Suppressor macrophage treated with lipopolysaccharide for 4 hours (primary cell): ENCODE results near the gene SFTPA2.
"Not testable (repeated sequence)": the region's sequence is repeated elsewhere in the genome, so short reads cannot be mapped to it uniquely, and the experiment has no call there.

ENCODE experiments used
- DNase-seq: peaks from one replicate; pipeline ENCODE4 v3.0.0-alpha.2; 2020

The SFTPA2 gene

DNA sequence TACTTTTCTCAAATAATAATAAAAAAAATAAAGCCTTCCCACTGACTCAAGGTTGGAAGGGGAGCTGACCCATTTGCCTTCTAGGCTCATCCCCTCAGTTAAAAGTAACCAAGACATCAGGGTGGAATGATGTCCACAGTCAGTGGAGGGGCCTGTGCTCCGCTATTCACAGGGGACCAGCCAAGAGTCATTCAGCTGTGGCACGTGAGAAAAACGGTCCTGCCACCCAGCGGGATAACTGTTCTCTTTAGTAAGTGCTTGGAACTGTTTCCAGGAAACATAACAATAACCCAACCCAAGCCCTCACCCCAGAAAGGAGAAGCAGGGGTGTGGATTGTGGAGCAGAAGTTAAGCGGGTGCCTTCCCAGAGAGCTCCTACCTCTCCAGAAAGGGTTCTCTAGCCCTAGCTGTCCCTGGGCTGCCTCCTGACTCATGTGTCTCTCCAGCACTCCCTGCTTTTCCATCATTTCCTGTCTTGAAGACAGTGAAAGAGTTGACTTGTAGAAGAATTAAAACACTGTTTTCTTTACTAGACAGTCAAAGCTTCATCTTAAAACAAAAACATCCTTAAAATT lies 50.2 kb downstream of the SFTPA2 start:
- not testable (repeated sequence) for DNase-seq

DNA sequence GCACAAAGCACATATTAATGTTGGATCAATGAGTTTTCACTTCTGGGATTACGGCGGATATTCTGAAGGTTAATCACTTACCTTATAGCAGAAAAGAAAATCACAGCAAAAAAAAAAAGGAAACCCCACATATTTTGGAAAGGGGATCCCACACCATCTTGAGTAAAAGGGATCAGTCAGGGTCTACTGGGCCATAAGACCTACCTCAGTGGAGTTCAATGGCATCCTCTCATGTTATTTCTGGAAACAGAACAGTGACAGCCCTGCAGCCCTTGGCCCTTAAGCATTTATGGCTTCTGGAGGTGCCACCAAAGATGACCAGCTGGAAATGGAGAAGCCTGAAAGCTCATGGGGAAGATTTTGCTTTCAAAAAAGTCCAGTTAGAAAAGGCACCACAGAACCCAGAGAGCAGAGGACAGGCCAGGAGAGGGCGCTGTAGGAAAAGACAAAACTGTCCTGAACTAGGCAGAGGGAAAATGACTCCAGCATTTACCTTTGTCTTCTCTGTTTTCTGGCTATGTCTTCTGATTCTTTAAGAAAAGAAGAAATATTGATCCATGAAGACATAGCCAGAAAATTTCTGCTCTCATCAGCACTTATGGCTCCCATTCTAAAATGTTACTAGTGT lies 50.8 kb downstream of the SFTPA2 start:
- not testable (repeated sequence) for DNase-seq

DNA sequence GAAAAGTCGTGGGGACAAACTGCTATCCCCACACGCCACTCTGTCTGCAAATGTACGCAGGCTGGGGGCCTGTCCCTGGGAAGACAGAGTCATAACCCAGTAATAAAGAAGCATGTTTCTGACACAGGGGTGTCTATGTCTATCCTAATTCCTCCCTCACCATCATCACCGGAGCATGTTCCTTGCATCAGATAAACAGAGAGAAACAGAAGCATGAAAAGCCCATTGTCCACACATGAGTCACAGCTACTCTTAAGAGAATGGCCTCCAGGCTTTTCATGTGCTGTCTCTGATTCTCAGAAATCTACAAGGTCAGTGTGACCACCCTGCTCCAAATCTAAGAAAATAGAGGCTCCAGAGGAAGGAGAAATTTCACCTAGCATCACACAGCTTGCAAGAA lies 52.0 kb downstream of the SFTPA2 start:
- not testable (repeated sequence) for DNase-seq

GRCh38 chr10:79507440-79508167 lies 52.6 kb downstream of the SFTPA2 start:
- no peak for DNase-seq
